Erythroblast (primary cell): ENCODE measurements around the gene MADCAM1.
"Not testable (repeated sequence)": the region's sequence is repeated elsewhere in the genome, so short reads cannot be mapped to it uniquely, and the experiment has no call there.

Source experiments
- GATA1 ChIP-seq: IDR thresholded peaks from 2 replicates; pipeline ENCODE4 v1.6.1; 2011; ENCODE audit warnings: low read depth, mild to moderate bottlenecking, control low read depth, low read length, moderate library complexity
- POLR2A ChIP-seq: IDR thresholded peaks from 2 replicates; pipeline ENCODE4 v1.6.1; 2011; ENCODE audit warnings: mild to moderate bottlenecking, low read length

DNA sequence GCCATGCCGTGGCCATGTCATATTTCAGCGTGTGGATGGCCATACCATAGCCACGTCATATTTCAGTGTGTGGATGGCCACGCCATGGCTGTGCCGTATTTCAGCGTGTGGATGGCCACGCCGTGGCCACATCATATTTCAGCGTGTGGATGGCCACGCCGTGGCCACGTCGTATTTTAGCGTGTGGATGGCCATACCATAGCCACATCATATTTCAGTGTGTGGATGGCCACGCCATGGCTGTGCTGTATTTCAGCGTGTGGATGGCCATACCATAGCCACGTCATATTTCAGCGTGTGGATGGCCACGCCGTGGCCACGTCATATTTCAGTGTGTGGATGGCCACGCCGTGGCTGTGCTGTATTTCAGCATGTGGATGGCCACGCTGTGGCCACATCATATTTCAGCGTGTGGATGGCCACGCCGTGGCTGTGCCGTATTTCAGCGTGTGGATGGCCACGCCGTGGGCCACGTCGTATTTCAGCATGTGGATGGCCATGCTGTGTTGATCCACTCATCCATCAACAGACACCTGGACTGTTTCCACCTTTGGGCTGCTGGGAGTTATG, 45.3 kb upstream of the MADCAM1 start:
- TF ChIP-seq POLR2A, GATA1: not testable (repeated sequence)
